Activated CD4-positive, CD25-positive, alpha-beta regulatory T cell treated with anti-CD3 and anti-CD28 coated beads, Interleukin-2, amount 50 U/mL, for 72 hours (primary cell): Measurements from ENCODE around the gene SUN2.
A peak's percentile ranks its signal among the peaks of the same experiment; 100 is the strongest.

Experiments
- DNase-seq: peaks from one replicate; pipeline ENCODE4 v3.0.0; 2021

SUN2 gene

GRCh38 chr22:38734421-38735100 is 21.2 kb downstream of the SUN2 start:
- no peak for DNase-seq

GRCh38 chr22:38733724-38734381 is 21.9 kb downstream of the SUN2 start:
- DNase-seq: no peak

GRCh38 chr22:38733329-38733723 is 22.5 kb downstream of the SUN2 start:
- DNase-seq: peak; percentile 29

- peak; percentile 31 for DNase-seq
Observed at GRCh38 chr22:38732251-38732815, 23.5 kb downstream of the SUN2 start.

- DNase-seq: peak; percentile 32
Observed at GRCh38 chr22:38731703-38732161, 24.1 kb downstream of the SUN2 start.

GRCh38 chr22:38730411-38730871 is 25.4 kb downstream of the SUN2 start:
- peak; percentile 28 for DNase-seq

GRCh38 chr22:38729946-38730345 is 25.9 kb downstream of the SUN2 start:
- peak; percentile 29 for DNase-seq

- peak; percentile 23 for DNase-seq
Observed at GRCh38 chr22:38728871-38729796, 26.7 kb downstream of the SUN2 start.

- DNase-seq: peak; percentile 24
Observed at GRCh38 chr22:38727530-38728451, 28.0 kb downstream of the SUN2 start.

- DNase-seq: peak; percentile 27
Observed at GRCh38 chr22:38727123-38727522, 28.7 kb downstream of the SUN2 start.

GRCh38 chr22:38725900-38726655 is 29.7 kb downstream of the SUN2 start:
- peak; percentile 24 for DNase-seq

GRCh38 chr22:38724926-38725571 is 30.7 kb downstream of the SUN2 start:
- no peak for DNase-seq

- no peak for DNase-seq
Observed at GRCh38 chr22:38724176-38724575, 31.6 kb downstream of the SUN2 start.

- no peak for DNase-seq
Observed at GRCh38 chr22:38721551-38721950, 34.2 kb downstream of the SUN2 start.

GRCh38 chr22:38720350-38720749 is 35.4 kb downstream of the SUN2 start:
- no peak for DNase-seq

- DNase-seq: no peak
Observed at GRCh38 chr22:38719196-38719595, 36.6 kb downstream of the SUN2 start.

GRCh38 chr22:38718414-38718813 is 37.4 kb downstream of the SUN2 start:
- DNase-seq: no peak

GRCh38 chr22:38717244-38717643 is 38.6 kb downstream of the SUN2 start:
- DNase-seq: no peak

- no peak for DNase-seq
Observed at GRCh38 chr22:38716826-38717225, 39.0 kb downstream of the SUN2 start.

- no peak for DNase-seq
Observed at GRCh38 chr22:38716271-38716670, 39.5 kb downstream of the SUN2 start.

GRCh38 chr22:38715852-38716251 is 39.9 kb downstream of the SUN2 start:
- DNase-seq: no peak
